Lower lobe of right lung (tissue), 2 donors: ENCODE data around the gene VIPR2. TPM values are rescaled to one million over a fixed set of nuclear protein-coding genes. Genes with fewer than 3 reads are reported as not detected.

Source experiments
- ATAC-seq, 2 donors: fragments of 200-7000 bp; cut with Tn5 transposase; one replicate each; pipeline ENCODE4 v1.9.1; 2020 to 2022; ENCODE audit warnings: mild to moderate bottlenecking in 2 of 2, moderate library complexity in 2 of 2
- DNase-seq: peaks from one replicate; pipeline ENCODE4 v3.0.0-alpha.2; 2020
- H3K27ac ChIP-seq: fragments of 200-600 bp; one replicate; pipeline ENCODE4 v1.8.0; 2022
- H3K27me3 ChIP-seq: fragments of 200-600 bp; one replicate; pipeline ENCODE4 v1.8.0; 2022; ENCODE audit warnings: low read depth
- H3K36me3 ChIP-seq: fragments of 200-600 bp; one replicate; pipeline ENCODE4 v1.8.0; 2022; ENCODE audit warnings: mild to moderate bottlenecking
- H3K4me1 ChIP-seq: fragments of 200-600 bp; one replicate; pipeline ENCODE4 v1.8.0; 2022
- H3K4me3 ChIP-seq: fragments of 200-600 bp; one replicate; pipeline ENCODE4 v1.8.0; 2022; ENCODE audit warnings: mild to moderate bottlenecking
- H3K9me3 ChIP-seq: fragments of 200-600 bp; one replicate; pipeline ENCODE4 v1.8.0; 2022
- intact Hi-C: fragments of 100-400 bp; cut with DNase I; formaldehyde crosslinking; loops from one replicate; pipeline ENCODE4 v1.11.0; 2022
- total RNA-seq: library from RNA; stranded (reverse); fragmentation: NEBNext Ultra II Directional; extraction: Animal tissue kit (Norgen Biotek cat#: 25700); gene quantifications from one replicate; pipeline ENCODE4 v1.2.1, GENCODE V29; 2021
- TF ChIP-seq, protein P1 (sequence below): fragments of 200-600 bp; IDR thresholded peaks from one replicate; pipeline ENCODE4 v1.8.0; 2022; ENCODE audit warnings: antibody characterized with exemption, mild to moderate bottlenecking
- donor health status: DM: no; HTN: yes; CAD: no; lungs with severe emphysema.

The VIPR2 gene
- total RNA-seq, 1 donor from 2014 or later = 0.80 TPM

DNA sequence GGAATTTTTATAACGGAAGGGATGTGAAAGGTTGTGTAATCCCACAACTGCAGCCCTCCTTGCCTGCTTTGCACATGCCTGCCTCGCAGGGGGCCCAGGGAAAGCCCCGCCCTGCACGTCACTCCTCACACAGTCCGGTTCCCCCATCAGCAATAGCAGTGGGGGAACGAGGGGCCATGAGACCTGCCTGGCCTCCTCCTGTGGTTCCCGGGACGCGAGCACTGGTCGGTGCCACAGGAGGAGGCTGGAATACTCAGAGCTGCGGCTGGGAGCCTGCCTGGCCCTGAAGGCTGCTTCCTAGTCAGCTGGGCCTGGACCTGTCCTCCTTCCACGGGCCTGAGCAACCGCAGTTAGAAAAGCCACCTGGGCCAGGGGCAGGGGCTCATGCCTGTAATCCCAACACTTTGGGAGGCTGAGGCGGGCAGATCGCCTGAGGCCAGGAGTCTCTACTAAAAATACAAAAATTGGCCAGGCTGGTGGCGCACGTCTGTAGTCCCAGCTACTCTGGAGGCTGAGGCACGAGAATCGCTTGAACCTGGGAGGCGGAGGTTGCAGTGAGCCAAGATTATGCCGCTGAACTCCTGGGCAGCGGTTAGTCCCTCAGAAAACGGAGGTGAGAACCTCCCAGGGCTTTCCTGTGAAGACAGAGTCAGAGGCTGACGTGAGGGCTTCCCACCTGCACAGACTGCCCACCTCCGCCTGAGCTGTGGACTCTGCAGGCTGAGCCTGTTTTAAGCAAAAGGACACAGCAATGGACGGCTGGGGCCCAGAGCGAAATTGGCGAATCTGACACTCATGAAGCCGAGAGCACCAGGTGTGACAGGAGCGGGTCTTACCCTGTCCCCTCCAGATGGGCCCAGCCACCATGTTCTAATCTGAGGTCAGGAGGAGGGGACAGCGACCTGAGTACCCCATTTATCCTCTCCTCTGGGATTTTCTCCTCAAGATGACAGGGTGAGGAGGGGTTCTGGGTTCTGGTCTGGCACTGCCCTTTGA is 52.9 kb downstream of the VIPR2 start:
- Histone ChIP-seq H3K36me3 (no peaks in the 10 kb centered on the region), H3K4me1 (no peaks in the 10 kb centered on the region), H3K27me3 (no peaks in the 10 kb centered on the region), H3K9me3 (no peaks in the 10 kb centered on the region), H3K27ac (no peak overlapping the region), H3K4me3 (no peak overlapping the region)
- no peak for ATAC-seq
- intact Hi-C loops = no loop called here
- TF ChIP-seq, protein P1, sequence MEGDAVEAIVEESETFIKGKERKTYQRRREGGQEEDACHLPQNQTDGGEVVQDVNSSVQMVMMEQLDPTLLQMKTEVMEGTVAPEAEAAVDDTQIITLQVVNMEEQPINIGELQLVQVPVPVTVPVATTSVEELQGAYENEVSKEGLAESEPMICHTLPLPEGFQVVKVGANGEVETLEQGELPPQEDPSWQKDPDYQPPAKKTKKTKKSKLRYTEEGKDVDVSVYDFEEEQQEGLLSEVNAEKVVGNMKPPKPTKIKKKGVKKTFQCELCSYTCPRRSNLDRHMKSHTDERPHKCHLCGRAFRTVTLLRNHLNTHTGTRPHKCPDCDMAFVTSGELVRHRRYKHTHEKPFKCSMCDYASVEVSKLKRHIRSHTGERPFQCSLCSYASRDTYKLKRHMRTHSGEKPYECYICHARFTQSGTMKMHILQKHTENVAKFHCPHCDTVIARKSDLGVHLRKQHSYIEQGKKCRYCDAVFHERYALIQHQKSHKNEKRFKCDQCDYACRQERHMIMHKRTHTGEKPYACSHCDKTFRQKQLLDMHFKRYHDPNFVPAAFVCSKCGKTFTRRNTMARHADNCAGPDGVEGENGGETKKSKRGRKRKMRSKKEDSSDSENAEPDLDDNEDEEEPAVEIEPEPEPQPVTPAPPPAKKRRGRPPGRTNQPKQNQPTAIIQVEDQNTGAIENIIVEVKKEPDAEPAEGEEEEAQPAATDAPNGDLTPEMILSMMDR = no peak
- DNase-seq = no peak

DNA sequence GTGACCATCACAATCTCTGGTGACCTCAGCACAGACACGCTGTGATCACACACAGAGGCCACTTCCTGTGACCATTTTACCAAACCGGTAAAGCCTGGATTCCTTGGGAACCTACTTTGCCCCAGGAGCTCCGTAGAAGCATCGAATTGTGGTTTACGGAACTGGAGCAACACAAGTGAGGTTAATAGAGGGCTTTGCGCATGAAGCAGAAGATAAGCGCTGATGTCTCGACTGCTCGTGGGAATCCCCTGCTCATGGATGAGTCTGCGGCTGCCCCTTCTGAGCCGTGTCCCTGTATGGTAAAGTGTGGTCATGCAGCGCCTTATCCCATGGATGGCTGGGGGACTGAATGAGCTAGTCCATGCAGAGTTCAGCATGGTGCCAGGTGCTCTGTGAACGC is 53.6 kb downstream of the VIPR2 start:
- H3K27ac ChIP-seq = no peak overlapping the region
- intact Hi-C loops = no loop called here

DNA sequence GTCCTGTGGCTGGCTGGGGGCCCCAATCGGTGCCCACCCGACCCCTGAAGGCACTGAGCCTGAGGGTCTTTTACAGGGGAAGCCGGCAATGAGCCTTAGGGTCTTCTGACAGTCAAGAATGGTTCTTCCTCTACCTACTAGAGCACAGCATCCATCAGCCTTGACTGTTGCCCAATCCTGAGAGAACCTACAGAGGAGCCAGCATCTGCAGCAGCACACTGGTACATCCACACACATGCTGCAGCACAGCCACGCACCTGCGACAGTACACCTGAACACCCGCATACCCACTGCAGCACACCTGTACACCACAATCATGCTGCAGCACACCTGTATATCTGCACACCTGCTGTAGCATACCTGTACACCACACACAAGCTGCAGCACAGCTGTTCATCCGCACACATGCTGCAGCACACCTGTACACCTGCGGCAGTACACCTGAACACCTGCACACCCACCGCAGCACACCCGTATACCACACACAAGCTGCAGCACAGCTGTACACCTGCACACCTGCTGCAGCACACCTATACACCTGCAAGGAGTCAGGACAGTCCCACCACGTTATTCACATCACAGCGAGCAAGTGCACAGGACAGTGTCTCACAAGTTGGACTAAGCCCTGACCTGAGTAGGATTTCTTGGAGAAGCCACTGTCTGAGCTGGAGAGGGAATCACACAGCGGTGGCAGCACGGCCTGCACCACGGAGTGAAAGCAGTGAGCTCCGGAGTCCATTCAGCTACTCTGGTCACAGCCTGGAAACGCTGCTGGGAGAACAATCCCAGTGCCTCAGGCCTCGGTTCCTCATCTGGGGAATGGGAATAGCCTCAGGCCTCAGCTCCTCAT is 56.4 kb downstream of the VIPR2 start:
- Histone ChIP-seq H3K4me1 (no peaks in the 10 kb centered on the region), H3K27me3 (no peaks in the 10 kb centered on the region), H3K36me3 (no peaks in the 10 kb centered on the region), H3K9me3 (no peaks in the 10 kb centered on the region), H3K4me3 (no peak overlapping the region), H3K27ac (no peak overlapping the region)
- TF ChIP-seq, protein P1 = no peak
- ATAC-seq = no peak
- intact Hi-C loops = no loop called here
- DNase-seq = no peak

More for the DNA sequence above, 53.6 kb downstream of the VIPR2 start:
- Histone ChIP-seq H3K4me3 (no peak overlapping the region), H3K36me3 (no peaks in the 10 kb centered on the region), H3K27me3 (no peaks in the 10 kb centered on the region), H3K9me3 (no peaks in the 10 kb centered on the region), H3K4me1 (no peaks in the 10 kb centered on the region)
- DNase-seq (no peak), ATAC-seq (no peak)
- TF ChIP-seq, protein P1 = no peak

DNA sequence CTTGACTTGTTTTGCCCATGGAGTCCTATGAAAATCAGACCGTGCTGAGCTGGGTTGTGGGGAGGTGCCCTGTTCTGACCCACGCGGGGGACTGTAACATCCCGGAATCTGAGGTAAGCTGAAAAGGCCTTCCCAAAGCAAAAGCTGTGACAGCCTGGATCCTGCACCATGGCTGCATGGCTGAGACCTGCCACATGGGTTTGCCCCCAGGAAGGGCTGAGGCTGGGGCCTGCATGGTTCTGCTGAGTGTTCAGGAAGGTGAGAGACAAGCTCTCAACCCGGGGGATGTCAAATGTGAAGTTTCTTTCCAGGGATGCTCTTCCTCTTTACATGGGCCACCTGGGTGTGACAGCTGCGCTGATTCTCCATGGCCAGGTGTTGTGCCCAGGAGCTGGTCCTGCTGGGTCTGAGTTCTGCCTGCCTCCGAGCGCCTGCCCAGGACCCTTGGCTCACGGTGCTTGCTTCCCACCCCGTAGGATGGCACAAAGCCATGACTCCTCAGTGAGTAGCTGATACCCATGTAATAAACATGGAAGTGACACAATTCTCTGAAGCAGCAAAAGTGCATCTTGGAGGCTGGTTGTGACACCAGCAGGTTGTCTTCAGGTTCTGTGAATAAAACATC is 58.3 kb downstream of the VIPR2 start:
- Histone ChIP-seq H3K9me3 (no peaks in the 10 kb centered on the region), H3K27me3 (no peaks in the 10 kb centered on the region), H3K4me1 (no peaks in the 10 kb centered on the region), H3K36me3 (no peaks in the 10 kb centered on the region), H3K4me3 (no peak overlapping the region), H3K27ac (no peak overlapping the region)
- intact Hi-C loops = no loop called here
- TF ChIP-seq, protein P1 = no peak
- no peak for ATAC-seq
- no peak for DNase-seq
